Osteocyte (in vitro differentiated cells): ENCODE results near the gene SERINC2. TPM values are rescaled to one million over a fixed set of nuclear protein-coding genes. Genes with fewer than 3 reads are reported as not detected.

Experiments
- DNase-seq: peaks from one replicate; pipeline ENCODE4 v3.0.0; 2021; ENCODE audit warnings: mixed read lengths; ENCODE audit not compliant: unreplicated experiment; ENCODE audit errors: extremely low spot score
- H3K27ac Mint-ChIP-seq: one replicate; pipeline ENCODE4 v1.8.0; 2021; ENCODE audit warnings: mild to moderate bottlenecking, mixed read lengths; ENCODE audit not compliant: unreplicated experiment
- H3K27me3 Mint-ChIP-seq: one replicate; pipeline ENCODE4 v1.8.0; 2021; ENCODE audit warnings: mixed read lengths; ENCODE audit not compliant: unreplicated experiment
- H3K36me3 Mint-ChIP-seq: one replicate; pipeline ENCODE4 v1.8.0; 2021; ENCODE audit warnings: mixed read lengths; ENCODE audit not compliant: unreplicated experiment
- H3K4me1 Mint-ChIP-seq: one replicate; pipeline ENCODE4 v1.8.0; 2021; ENCODE audit warnings: mixed read lengths; ENCODE audit not compliant: unreplicated experiment
- H3K4me3 Mint-ChIP-seq: one replicate; pipeline ENCODE4 v1.8.0; 2021; ENCODE audit warnings: mild to moderate bottlenecking, moderate library complexity, mixed read lengths; ENCODE audit not compliant: unreplicated experiment
- H3K9me3 Mint-ChIP-seq: one replicate; pipeline ENCODE4 v1.8.0; 2021; ENCODE audit warnings: mixed read lengths; ENCODE audit not compliant: unreplicated experiment
- total RNA-seq: library from RNA; stranded (reverse); gene quantifications from 2 replicates; pipeline ENCODE4 v1.2.1, GENCODE V29; 2021
- TF ChIP-seq, protein P1 (sequence below): fragments of 200-600 bp; sonication (generic); IDR thresholded peaks from 2 replicates; pipeline ENCODE4 v1.5.0; 2021; ENCODE audit warnings: antibody characterized with exemption, mild to moderate bottlenecking, moderate library complexity

SERINC2 gene
- total RNA-seq, 1 donor from 2014 or later: 4.2 TPM

DNA sequence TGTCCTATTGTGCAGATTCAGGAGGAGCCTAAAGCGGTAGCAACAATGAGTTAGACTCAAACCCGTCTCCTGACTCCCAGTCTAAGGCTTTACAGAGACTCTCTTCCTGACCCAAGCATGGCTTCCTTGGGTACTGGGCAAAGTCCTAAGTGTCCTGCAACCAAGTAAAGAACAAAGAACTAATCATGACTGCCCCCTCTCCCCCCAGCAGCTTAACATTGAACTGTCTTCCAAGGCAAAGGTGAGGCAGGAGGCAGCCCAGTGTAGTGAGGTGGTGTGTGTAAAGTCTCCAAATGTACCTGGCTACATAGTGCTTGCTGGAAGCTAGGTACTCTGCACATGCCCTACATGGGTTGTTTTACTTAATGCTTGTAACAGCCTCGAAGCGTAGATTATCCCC, 42.4 kb upstream of the SERINC2 start:
- peaks cover 13% of the 10 kb centered on the region for H3K36me3 Mint-ChIP-seq
- no peak overlapping the region for H3K4me3 Mint-ChIP-seq
- H3K9me3 Mint-ChIP-seq: no peaks in the 10 kb centered on the region
- DNase-seq: no peak
- H3K4me1 Mint-ChIP-seq: peaks cover 38% of the 10 kb centered on the region
- H3K27ac Mint-ChIP-seq: no peak overlapping the region
- TF ChIP-seq, protein P1, sequence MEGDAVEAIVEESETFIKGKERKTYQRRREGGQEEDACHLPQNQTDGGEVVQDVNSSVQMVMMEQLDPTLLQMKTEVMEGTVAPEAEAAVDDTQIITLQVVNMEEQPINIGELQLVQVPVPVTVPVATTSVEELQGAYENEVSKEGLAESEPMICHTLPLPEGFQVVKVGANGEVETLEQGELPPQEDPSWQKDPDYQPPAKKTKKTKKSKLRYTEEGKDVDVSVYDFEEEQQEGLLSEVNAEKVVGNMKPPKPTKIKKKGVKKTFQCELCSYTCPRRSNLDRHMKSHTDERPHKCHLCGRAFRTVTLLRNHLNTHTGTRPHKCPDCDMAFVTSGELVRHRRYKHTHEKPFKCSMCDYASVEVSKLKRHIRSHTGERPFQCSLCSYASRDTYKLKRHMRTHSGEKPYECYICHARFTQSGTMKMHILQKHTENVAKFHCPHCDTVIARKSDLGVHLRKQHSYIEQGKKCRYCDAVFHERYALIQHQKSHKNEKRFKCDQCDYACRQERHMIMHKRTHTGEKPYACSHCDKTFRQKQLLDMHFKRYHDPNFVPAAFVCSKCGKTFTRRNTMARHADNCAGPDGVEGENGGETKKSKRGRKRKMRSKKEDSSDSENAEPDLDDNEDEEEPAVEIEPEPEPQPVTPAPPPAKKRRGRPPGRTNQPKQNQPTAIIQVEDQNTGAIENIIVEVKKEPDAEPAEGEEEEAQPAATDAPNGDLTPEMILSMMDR: no peak
- no peaks in the 10 kb centered on the region for H3K27me3 Mint-ChIP-seq

- Mint-ChIP-seq H3K36me3 (peaks cover 11% of the 10 kb centered on the region), H3K4me1 (peaks cover 38% of the 10 kb centered on the region), H3K27ac (peak overlapping the region; percentile 96), H3K9me3 (no peaks in the 10 kb centered on the region), H3K27me3 (no peaks in the 10 kb centered on the region), H3K4me3 (no peak overlapping the region)
- no peak for DNase-seq
- TF ChIP-seq, protein P1: no peak
Observed at GRCh38 chr1:31371121-31371959, 41.7 kb upstream of the SERINC2 start.

DNA sequence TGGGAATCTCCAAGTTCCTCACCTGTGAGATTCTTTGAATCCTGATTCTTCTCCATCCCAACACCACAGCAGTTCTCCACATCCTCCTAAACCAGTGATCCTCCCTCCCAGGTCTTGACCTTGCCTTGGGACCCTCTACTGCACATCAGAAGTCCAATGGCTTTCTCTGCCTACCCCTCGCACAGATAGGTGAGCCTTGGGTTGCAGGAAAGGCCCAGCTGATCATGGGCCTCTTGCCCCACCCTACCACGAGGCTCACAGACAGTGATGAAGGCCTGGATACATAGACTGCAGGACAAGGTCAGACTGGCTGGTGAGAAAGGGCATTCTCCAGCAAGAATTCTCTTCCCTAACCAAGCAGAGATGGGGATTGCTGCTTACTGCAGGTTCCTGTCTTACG, 41.0 kb upstream of the SERINC2 start:
- peak overlapping the region; percentile 96 for H3K27ac Mint-ChIP-seq

GRCh38 chr1:31372751-31373055, 40.3 kb upstream of the SERINC2 start:
- Mint-ChIP-seq H3K27me3 (no peaks in the 10 kb centered on the region), H3K4me3 (peak overlapping the region; percentile 79), H3K36me3 (peaks cover 4% of the 10 kb centered on the region), H3K4me1 (peaks cover 44% of the 10 kb centered on the region), H3K9me3 (no peaks in the 10 kb centered on the region), H3K27ac (peak overlapping the region; percentile 96)
- DNase-seq: no peak
- TF ChIP-seq, protein P1: no peak

More for the DNA sequence above, 41.0 kb upstream of the SERINC2 start:
- no peak for DNase-seq
- Mint-ChIP-seq H3K4me3 (peak overlapping the region; percentile 79), H3K27me3 (no peaks in the 10 kb centered on the region), H3K9me3 (no peaks in the 10 kb centered on the region), H3K36me3 (peaks cover 10% of the 10 kb centered on the region), H3K4me1 (peaks cover 44% of the 10 kb centered on the region)
- TF ChIP-seq, protein P1: no peak

DNA sequence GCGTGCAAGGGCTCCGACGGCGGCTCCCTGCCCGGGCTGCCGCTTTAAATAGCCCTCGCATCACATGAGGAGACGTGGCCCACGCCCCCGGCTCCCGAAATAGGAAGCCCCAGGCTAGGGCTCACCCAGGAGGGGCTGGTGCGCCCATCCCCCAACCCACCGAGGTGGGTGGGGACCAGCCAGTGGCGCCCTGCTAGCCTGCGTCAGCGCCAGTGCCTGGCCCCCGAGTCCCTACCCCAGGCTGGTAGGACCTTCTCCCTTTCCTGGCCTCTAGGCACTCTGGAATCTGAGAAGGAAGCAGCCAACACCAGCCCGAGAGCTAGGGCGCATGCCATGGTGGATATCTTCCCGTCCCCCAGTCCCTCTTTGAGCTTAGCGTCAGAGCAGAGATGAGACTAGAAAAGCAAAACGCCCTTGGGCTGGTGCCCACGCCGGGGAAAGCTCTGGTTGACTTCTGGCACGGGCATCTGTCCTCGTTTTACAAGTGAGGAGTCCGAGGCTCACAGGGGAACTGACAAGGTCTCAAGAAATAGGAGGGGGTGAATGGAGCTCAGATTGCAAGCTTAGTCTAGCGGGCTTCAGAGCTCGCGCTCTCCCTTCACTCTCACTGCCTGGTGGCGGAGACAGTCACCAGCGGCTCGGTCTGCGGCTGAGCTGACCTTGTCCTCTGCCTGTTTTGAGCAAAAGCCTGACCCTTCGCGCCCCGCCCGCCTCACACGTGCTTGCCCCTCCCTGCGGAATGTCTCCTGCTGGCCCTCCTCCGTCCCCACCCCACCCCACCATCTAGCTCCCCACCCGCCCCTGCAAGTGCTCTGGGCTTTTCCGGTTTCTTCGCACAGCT, 39.7 kb upstream of the SERINC2 start, which contains the start of gene FABP3:
TSS of gene FABP3 (minus strand) at position 21 of the 841 bp plus-strand sequence. CDS start 62 bp downstream, outside the sequence.
- H3K36me3 Mint-ChIP-seq: peaks cover 4% of the 10 kb centered on the region
- H3K4me1 Mint-ChIP-seq: peaks cover 44% of the 10 kb centered on the region
- H3K27me3 Mint-ChIP-seq: no peaks in the 10 kb centered on the region
- H3K4me3 Mint-ChIP-seq: peak within 1 kb of the TSS; percentile 79
- H3K27ac Mint-ChIP-seq: peak within 1 kb of the TSS; percentile 96
- H3K9me3 Mint-ChIP-seq: no peaks in the 10 kb centered on the region
- peak; percentile 90 for DNase-seq
- TF ChIP-seq, protein P1: no peak
